MCF 10A (cell line): Measurements from ENCODE around the gene SWT1. TPM values are rescaled to one million over a fixed set of nuclear protein-coding genes. Genes with fewer than 3 reads are reported as not detected.

Experiments
- BruUV-seq: library from RNA; stranded (reverse); fragments of 400-500 nt; replicated peaks from 2 replicates; lab custom pipeline; 2021; lab: Mats Ljungman, UMichigan
- CTCF ChIA-PET: fragments of 300-600 bp; sonication (Branson Sonifier 250); formaldehyde crosslinking; extraction: SDS; loops from one replicate; lab custom pipeline; 2021; ENCODE audit warnings: antibody characterized with exemption, inconsistent platforms; lab: Yijun Ruan, JAX
- POLR2A ChIA-PET: fragments of 300-600, 350-650 bp; sonication (Branson Sonifier 250); formaldehyde crosslinking; extraction: SDS; loops from one replicate; lab custom pipeline; 2020; ENCODE audit warnings: antibody characterized with exemption, inconsistent platforms; lab: Yijun Ruan, JAX
- DNase-seq: peaks from one replicate; pipeline ENCODE4 v3.0.0-alpha.2; 2018; ENCODE audit not compliant: unreplicated experiment
- H3K27ac Mint-ChIP-seq: one replicate; pipeline ENCODE4 v1.8.0; 2022; ENCODE audit warnings: mild to moderate bottlenecking, low read depth, mixed read lengths; ENCODE audit not compliant: unreplicated experiment
- H3K27me3 Mint-ChIP-seq: one replicate; pipeline ENCODE4 v1.8.0; 2022; ENCODE audit warnings: mixed read lengths; ENCODE audit not compliant: insufficient read depth, unreplicated experiment
- H3K36me3 Mint-ChIP-seq: one replicate; pipeline ENCODE4 v1.8.0; 2022; ENCODE audit warnings: mild to moderate bottlenecking, moderate library complexity, mixed read lengths; ENCODE audit not compliant: insufficient read depth, unreplicated experiment
- H3K4me1 Mint-ChIP-seq: one replicate; pipeline ENCODE4 v1.8.0; 2022; ENCODE audit warnings: mixed read lengths; ENCODE audit not compliant: insufficient read depth, unreplicated experiment
- H3K4me3 Mint-ChIP-seq: one replicate; pipeline ENCODE4 v1.8.0; 2022; ENCODE audit warnings: mild to moderate bottlenecking, moderate library complexity, mixed read lengths; ENCODE audit not compliant: unreplicated experiment
- H3K9me3 Mint-ChIP-seq: one replicate; pipeline ENCODE4 v1.8.0; 2022; ENCODE audit warnings: mixed read lengths; ENCODE audit not compliant: unreplicated experiment
- CTCF ChIP-seq: fragments of 200-600 bp; IDR thresholded peaks from one replicate; pipeline ENCODE4 v1.8.0; 2022; ENCODE audit warnings: antibody characterized with exemption, mild to moderate bottlenecking; ENCODE audit not compliant: unreplicated experiment
- intact Hi-C: fragments of 100-400 bp; cut with micrococcal nuclease; formaldehyde crosslinking; loops from 2 replicates; pipeline ENCODE4 v1.14.1; 2022
- total RNA-seq: library from RNA; stranded (reverse); gene quantifications from 2 replicates; pipeline ENCODE4 v1.2.3, GENCODE V29; 2022

The SWT1 gene
- total RNA-seq, 1 experiment from 2014 or later: 2.1 TPM

- TF ChIP-seq CTCF: no peak
- intact Hi-C loops: no loop called here
- Mint-ChIP-seq H3K9me3 (no peaks in the 10 kb centered on the region), H3K36me3 (no peaks in the 10 kb centered on the region), H3K27me3 (no peaks in the 10 kb centered on the region), H3K4me3 (no peak overlapping the region), H3K4me1 (no peaks in the 10 kb centered on the region), H3K27ac (no peak overlapping the region)
- no peak for DNase-seq
- ChIA-PET POLR2A (interaction anchor here (0.5 to 2.5 kb wide), 3 partner anchors 10 to 268 kb away, joined by 3 to 10 read pairs (median 6); no protein-coding TSS in a partner anchor), CTCF (interaction anchor here (0.6 to 1.5 kb wide), 4 partner anchors 11 to 342 kb away, joined by 3 to 8 read pairs (median 4); partner anchors contain the start of gene IVNS1ABP)
- BruUV-seq: no TSS peak
Observed at GRCh38 chr1:185338719-185339622, 182.0 kb downstream of the SWT1 start.

- no peaks in the 10 kb centered on the region for H3K36me3 Mint-ChIP-seq
- no TSS peak for BruUV-seq
- CTCF ChIA-PET: interaction anchor here (0.6 to 1.0 kb wide), 2 partner anchors 174 to 329 kb away, joined by 3 to 4 read pairs; no protein-coding TSS in a partner anchor
Observed at GRCh38 chr1:185341196-185341781, 184.3 kb downstream of the SWT1 start.

More at GRCh38 chr1:185341196-185341781, 184.3 kb downstream of the SWT1 start:
- Mint-ChIP-seq H3K27ac (no peak overlapping the region), H3K27me3 (no peaks in the 10 kb centered on the region), H3K4me1 (no peaks in the 10 kb centered on the region), H3K4me3 (no peak overlapping the region), H3K9me3 (no peaks in the 10 kb centered on the region)
- intact Hi-C loops: no loop called here
- TF ChIP-seq CTCF: no peak
- POLR2A ChIA-PET: interaction anchor here (0.8 to 3.6 kb wide), 5 partner anchors 8 to 24 kb away, joined by 3 to 20 read pairs (median 3); partner anchors contain the start of gene IVNS1ABP
- DNase-seq: no peak

Other genes starting within 250 kb of the SWT1 start
- gene NIBAN1, start 182.7 kb upstream of the SWT1 start, total RNA-seq: 15.6 and 37.3 TPM in 2 replicates
- gene RNF2, start 111.6 kb upstream of the SWT1 start, total RNA-seq: 18.6 and 19.0 TPM in 2 replicates
- 23.4 and 29.3 TPM in 2 replicates for gene TRMT1L, start 214 bp upstream of the SWT1 start, total RNA-seq
- gene IVNS1ABP, start 160.1 kb downstream of the SWT1 start, total RNA-seq: 67.4 and 92.0 TPM in 2 replicates